Activated CD8-positive, alpha-beta memory T cell treated with anti-CD3 and anti-CD28 coated beads for 36 hours (primary cell): ENCODE measurements around the gene L3MBTL3. TPM values are rescaled to one million over a fixed set of nuclear protein-coding genes. Genes with fewer than 3 reads are reported as not detected.
"Not testable (repeated sequence)": the region's sequence is repeated elsewhere in the genome, so short reads cannot be mapped to it uniquely, and the experiment has no call there.

ENCODE experiments used
- CTCF ChIA-PET: fragments of 350-600 bp; sonication (Branson Sonifier 250); formaldehyde crosslinking; loops from one replicate; lab custom pipeline; 2021; ENCODE audit warnings: antibody characterized with exemption; lab: Charles Lee
- POLR2A ChIA-PET: fragments of 350-600 bp; sonication (Branson Sonifier 250); formaldehyde crosslinking; loops from one replicate; lab custom pipeline; 2021; ENCODE audit warnings: antibody characterized with exemption; lab: Charles Lee
- total RNA-seq, 2 experiments: library from RNA; stranded (reverse); gene quantifications; one replicate each; pipeline ENCODE4 v1.2.3, GENCODE V29; 2021

Gene L3MBTL3
- total RNA-seq, 2 experiments from 2014 or later, result 9.5 to 9.8 TPM

DNA sequence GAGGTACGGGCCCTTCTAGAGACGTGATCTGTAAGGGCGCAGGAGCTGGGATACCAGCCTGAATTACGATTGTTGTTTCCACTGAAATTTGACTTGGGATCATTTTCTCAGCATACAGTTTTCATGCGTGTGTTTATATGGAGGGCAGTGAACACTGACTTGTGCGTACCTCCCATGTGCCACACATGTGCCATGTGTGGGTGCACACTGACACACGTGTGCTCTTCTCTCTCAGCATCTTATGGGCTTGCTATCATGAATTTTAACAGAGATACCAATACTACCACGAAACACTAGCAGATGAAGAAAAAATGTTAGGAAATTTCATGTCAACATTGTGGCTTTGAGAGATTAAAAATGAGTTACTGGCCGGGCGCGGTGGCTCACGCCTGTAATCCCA lies 39.1 kb downstream of the L3MBTL3 start:
- CTCF ChIA-PET, result interaction anchor here (0.6 kb wide), 1 partner anchor 147 kb away, joined by 3 read pairs; no protein-coding TSS in a partner anchor
- POLR2A ChIA-PET, result no interaction called here

GRCh38 chr6:130063806-130064205 lies 45.4 kb downstream of the L3MBTL3 start:
- POLR2A ChIA-PET, result no interaction called here
- CTCF ChIA-PET, result no interaction called here

GRCh38 chr6:130065609-130066156 lies 47.3 kb downstream of the L3MBTL3 start:
- CTCF ChIA-PET, result no interaction called here
- POLR2A ChIA-PET, result no interaction called here

DNA sequence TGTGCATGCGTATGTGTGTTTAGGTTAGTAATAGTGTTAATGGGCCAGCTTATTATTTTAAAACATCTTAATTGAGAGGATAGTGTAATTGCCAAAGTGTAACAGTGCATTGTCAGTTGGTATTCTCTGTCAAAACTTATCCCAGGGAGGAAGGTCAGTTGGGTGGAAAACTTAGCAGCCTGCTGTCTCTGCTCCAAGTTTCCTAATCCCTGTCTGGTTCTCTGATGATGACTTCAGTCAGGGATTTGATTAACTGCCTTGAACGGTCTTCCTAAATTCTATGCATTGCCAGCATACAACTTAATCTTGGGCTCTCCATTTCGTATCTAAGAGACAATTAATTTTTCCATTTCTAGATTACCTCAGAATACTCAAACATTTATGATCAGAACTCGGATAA lies 51.1 kb downstream of the L3MBTL3 start:
- CTCF ChIA-PET, result no interaction called here
- POLR2A ChIA-PET, result no interaction called here

- ChIA-PET CTCF (no interaction called here), POLR2A (no interaction called here)
These were observed 51.9 kb downstream of the L3MBTL3 start for GRCh38 chr6:130070326-130070725.

DNA sequence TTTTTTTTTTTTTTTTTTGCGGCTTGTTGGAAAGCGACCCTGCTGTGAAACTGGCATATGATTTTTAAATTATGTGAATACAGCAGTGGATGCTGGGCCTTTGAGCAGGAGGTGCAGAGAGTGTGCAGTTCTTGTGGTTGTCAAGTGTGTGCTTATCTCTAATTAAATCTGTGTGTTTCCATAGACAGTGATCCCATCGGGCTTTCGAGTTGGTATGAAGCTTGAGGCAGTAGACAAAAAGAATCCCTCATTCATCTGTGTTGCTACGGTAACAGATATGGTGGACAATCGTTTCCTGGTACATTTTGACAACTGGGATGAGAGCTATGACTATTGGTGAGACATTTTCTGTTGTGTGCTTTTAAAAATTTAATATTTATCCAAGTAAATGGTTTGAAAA lies 52.4 kb downstream of the L3MBTL3 start:
- ChIA-PET POLR2A (no interaction called here), CTCF (no interaction called here)

GRCh38 chr6:130075879-130076460 lies 57.6 kb downstream of the L3MBTL3 start:
- ChIA-PET CTCF (no interaction called here), POLR2A (no interaction called here)

DNA sequence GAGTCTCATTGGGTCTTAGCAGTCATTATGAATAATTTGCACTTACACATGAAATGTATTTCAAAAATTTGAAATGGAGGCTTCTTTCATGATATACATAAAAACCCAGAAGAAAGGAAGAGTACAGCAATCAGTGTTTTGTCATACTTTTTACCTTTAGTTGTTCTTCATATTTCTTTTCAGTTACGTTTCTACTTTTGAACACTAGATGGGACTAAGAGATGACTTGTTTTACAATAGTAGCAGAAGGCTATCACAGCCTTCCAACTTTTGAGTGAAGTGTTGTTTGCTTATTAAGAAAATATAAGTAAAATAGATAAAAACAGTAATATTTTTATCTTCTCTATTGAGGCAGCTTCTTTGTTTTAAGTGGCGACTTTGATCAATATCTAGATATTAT lies 58.1 kb downstream of the L3MBTL3 start:
- ChIA-PET CTCF (no interaction called here), POLR2A (no interaction called here)

GRCh38 chr6:130090796-130091195 lies 72.4 kb downstream of the L3MBTL3 start:
- CTCF ChIA-PET, result no interaction called here
- POLR2A ChIA-PET, result no interaction called here

GRCh38 chr6:130093546-130093945 lies 75.2 kb downstream of the L3MBTL3 start:
- ChIA-PET POLR2A (no interaction called here), CTCF (no interaction called here)

DNA sequence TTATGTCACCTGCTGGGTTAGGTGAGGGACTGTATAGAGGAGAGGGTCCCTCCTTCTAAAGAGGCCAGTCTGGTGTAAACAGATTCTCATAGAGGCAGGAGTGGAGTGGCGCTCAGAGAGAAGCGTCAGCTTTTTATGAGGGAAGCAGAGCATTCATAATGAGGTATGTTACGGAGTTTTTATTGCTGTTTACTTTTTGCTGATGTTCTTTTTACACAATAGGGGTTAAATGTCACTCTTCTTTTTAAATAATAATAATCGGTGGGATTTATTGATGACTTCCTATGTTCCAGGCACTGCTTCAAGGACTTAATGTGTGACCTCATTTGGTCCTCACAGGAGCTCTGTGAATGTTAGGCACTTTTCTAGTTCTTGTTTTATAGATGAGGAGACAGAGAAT lies 79.9 kb downstream of the L3MBTL3 start:
- CTCF ChIA-PET, result no interaction called here
- POLR2A ChIA-PET, result no interaction called here

DNA sequence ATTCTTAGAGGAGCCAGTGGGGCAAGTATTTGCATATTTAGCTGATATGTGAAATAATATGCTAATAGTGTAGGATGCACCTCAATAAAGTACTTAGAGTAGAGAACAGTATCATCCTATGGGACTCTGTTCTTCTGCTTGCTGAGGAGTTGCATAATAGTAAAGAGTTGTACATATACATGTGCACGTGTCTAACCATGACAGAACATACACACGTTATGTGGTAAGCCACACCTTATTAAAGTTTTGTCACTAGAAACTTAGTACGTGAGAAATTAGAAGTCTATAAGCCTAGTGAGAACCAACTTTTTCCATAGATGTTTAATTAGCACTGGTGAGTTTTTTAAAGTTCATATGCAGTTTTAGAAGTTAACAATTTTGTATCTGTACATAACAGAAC lies 80.7 kb downstream of the L3MBTL3 start:
- CTCF ChIA-PET, result no interaction called here
- POLR2A ChIA-PET, result no interaction called here

DNA sequence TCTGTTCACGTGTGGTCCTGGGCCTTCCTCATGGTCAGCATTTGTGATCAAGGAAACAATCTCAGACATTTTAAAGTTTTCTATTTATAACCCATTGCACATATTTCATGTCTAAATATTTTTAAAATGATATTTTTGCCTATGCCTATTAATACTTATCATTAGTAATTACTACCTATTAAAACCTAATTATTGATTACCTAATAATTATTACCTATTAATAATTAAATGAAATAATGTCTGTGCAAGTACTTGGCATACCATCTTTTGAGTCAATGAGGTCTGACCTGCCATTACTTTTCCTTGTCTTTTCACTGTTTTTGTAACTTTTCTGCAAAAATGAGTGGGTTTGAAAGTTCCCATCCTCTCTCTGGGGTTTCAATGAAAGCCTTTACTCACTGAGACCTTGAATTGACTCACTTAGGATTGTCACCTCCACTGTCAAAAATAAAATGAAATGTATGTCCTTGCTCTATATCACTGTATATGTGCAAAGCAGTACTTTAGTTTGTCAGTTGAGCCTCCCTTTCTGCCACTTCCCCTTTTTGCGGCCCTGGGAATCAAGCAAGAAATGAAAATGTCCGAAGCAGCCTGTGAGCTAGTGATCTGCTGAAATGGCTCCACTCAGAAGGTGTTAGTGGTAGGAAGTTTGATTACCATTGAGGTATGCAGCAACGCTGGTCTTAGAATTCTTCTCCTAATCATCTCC lies 87.8 kb downstream of the L3MBTL3 start:
- ChIA-PET POLR2A (no interaction called here), CTCF (no interaction called here)

GRCh38 chr6:130107710-130108109 lies 89.3 kb downstream of the L3MBTL3 start:
- CTCF ChIA-PET, result no interaction called here
- POLR2A ChIA-PET, result no interaction called here

DNA sequence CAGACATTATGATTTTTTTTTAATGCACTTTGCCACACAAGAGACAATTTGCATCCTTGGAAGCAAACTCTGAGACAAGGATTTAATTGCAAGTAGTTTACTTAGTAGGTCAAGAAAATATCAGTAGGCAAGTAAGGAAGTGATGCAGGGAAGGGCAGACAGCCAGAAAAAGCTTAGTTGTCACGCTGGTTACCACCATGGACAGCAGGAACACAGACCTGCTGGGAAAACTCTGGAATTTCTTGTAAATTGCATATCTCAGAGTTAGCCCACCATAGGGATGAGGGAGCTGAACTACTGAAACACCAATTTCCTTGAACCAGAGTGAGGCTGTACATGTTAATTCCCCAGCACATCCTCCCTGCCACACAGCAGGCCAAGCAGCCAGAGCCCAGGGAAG lies 92.7 kb downstream of the L3MBTL3 start:
- CTCF ChIA-PET, result no interaction called here
- POLR2A ChIA-PET, result no interaction called here

DNA sequence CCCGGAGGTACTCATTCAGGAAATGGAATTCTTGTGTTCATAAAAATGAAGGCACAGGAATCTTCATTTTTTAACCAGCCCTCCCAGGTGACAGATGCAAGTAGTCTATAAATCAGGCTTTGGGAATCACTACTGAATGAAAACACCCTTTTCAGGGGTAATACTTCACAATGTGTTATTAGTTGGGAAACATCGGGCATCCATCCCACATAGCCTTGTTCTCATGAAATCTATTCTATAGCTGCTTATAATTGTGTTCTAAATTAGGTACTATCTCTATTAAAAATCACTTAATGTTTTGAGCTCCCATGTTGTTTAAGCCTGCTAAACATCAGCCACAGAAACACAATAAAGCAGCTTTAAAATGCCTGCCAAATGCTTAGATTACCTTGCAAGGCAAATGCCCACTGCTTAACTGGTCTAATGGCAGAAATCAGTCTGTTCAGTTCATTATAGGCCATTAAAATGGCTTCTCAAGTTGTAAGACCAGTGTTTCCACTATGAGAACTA lies 94.9 kb downstream of the L3MBTL3 start:
- ChIA-PET POLR2A (interaction anchor here (0.6 kb wide), 1 partner anchor 948 kb away, joined by 3 read pairs; no protein-coding TSS in a partner anchor), CTCF (no interaction called here)

GRCh38 chr6:130115036-130115435 lies 96.7 kb downstream of the L3MBTL3 start:
- ChIA-PET POLR2A (no interaction called here), CTCF (interaction anchor here (0.9 kb wide), 1 partner anchor 14 kb away, joined by 3 read pairs; no protein-coding TSS in a partner anchor)

GRCh38 chr6:130116273-130116672 lies 97.9 kb downstream of the L3MBTL3 start:
- POLR2A ChIA-PET, result no interaction called here
- CTCF ChIA-PET, result no interaction called here

DNA sequence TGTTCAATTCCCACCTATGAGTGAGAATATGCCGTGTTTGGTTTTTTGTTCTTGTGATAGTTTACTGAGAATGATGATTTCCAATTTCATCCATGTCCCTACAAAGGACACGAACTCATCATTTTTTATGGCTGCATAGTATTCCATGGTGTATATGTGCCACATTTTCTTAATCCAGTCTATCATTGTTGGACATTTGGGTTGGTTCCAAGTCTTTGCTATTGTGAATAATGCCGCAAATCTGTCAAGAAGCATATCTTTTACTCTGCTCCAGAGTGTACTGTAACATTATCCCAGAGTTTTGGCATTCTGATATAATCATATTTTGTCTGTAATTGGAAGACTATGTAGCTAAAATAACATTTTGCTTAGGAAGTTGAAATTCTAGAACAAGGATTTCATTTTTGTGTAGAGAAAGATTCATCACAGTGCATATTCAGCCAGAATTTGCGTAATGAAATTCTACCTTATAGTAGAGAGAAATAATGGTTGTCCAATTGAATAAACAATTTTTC lies 98.9 kb downstream of the L3MBTL3 start:
- CTCF ChIA-PET, POLR2A ChIA-PET: not testable (repeated sequence)

DNA sequence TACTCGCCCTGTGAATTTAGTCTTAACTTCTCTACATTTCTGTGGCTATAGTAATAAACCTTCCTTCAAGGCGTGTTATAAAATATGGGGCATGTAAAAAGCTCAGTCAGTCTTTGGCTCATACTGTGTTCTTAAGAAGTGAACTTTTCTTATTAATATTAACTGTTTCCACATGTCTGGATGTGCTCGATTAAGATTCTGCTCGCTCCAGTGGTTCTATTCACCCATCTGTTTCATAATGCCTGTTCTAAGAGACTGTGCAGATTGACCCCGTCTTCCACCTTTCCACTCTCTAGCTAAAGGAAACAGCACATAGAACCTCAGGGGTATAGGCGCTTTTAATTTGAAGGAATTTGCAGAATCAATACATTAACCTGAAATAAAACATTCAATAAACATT lies 99.9 kb downstream of the L3MBTL3 start:
- POLR2A ChIA-PET, result no interaction called here
- CTCF ChIA-PET, result no interaction called here

DNA sequence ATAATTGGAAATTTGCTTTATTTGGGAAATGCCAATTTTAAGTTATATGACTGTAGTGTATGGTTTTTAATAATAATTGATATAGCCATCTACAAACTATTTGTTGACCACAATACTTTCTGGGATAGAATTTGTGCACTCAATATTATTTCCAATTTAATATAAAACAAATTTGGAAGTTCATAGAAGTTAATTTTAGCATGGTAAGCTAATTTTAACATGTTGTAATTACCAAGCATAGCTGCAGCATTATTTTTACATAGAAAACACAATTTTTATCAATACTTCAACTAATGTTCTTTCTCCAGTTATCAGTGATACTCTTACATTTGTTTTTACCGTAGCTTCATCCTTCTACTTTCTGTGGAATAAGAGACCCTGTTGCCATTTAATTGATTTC lies 100.8 kb downstream of the L3MBTL3 start:
- POLR2A ChIA-PET, result no interaction called here

More for the DNA sequence above, 100.8 kb downstream of the L3MBTL3 start:
- CTCF ChIA-PET, result no interaction called here
